ENCODE measurements around the gene NPHS1.

NPHS1 gene

DNA sequence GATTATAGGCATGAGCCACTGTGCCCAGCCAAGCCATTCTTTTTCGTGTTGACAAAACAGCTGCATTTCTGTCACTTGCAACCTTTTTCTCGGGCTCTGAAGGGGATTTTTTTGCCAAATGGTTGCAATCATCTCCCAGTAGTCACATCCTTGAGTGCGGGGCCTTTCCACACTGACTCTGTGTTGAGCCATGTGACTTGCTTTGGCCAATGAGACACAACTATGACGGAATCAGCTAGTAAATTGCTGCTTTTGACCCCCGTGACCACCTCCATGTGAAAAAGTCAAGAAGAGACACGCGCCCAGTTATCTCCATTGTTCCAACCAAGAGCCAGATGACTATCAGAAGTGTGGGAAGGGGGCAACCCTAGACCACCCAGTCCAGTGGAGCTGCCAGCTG, 18.3 kb downstream of the NPHS1 start:
- no peak for TF ChIP-seq ZFX (IDR thresholded peaks at IDR 0.05)
- TF ChIP-seq, protein P1, sequence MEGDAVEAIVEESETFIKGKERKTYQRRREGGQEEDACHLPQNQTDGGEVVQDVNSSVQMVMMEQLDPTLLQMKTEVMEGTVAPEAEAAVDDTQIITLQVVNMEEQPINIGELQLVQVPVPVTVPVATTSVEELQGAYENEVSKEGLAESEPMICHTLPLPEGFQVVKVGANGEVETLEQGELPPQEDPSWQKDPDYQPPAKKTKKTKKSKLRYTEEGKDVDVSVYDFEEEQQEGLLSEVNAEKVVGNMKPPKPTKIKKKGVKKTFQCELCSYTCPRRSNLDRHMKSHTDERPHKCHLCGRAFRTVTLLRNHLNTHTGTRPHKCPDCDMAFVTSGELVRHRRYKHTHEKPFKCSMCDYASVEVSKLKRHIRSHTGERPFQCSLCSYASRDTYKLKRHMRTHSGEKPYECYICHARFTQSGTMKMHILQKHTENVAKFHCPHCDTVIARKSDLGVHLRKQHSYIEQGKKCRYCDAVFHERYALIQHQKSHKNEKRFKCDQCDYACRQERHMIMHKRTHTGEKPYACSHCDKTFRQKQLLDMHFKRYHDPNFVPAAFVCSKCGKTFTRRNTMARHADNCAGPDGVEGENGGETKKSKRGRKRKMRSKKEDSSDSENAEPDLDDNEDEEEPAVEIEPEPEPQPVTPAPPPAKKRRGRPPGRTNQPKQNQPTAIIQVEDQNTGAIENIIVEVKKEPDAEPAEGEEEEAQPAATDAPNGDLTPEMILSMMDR (conservative IDR thresholded peaks at IDR 0.05) = no peak
- H3K27ac ChIP-seq = no peak overlapping the region

DNA sequence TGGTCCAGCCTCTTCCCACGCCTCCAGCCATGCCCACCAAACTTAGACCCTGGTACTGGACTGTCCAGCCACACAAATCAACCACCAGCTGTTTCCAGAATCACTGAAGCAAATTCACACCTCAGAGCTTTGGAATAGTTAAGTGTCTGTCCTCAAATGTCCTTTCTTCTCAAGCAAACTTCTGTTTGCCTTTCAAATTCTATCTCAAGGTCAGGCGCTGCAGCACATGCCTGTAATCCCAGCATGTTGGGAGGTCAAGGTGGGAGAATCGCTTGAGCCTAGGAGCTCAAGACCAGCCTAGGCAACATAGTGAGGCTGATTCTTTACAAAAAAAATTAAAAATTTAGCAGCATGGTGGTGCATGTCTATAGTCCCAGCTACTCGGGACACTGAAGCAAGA, 20.2 kb downstream of the NPHS1 start:
- TF ChIP-seq, protein P1 (conservative IDR thresholded peaks at IDR 0.05) = no peak
- TF ChIP-seq ZFX (IDR thresholded peaks at IDR 0.05) = no peak
- no peak overlapping the region for H3K27ac ChIP-seq

- TF ChIP-seq, protein P1 (conservative IDR thresholded peaks at IDR 0.05) = no peak
- TF ChIP-seq ZFX (IDR thresholded peaks at IDR 0.05) = no peak
- H3K27ac ChIP-seq = no peak overlapping the region
Observed at GRCh38 chr19:35830986-35831385, 21.3 kb downstream of the NPHS1 start.

GRCh38 chr19:35828692-35829301, 23.5 kb downstream of the NPHS1 start:
- no peak for TF ChIP-seq ZFX (IDR thresholded peaks at IDR 0.05)
- TF ChIP-seq, protein P1 (conservative IDR thresholded peaks at IDR 0.05) = no peak
- no peak overlapping the region for H3K27ac ChIP-seq

DNA sequence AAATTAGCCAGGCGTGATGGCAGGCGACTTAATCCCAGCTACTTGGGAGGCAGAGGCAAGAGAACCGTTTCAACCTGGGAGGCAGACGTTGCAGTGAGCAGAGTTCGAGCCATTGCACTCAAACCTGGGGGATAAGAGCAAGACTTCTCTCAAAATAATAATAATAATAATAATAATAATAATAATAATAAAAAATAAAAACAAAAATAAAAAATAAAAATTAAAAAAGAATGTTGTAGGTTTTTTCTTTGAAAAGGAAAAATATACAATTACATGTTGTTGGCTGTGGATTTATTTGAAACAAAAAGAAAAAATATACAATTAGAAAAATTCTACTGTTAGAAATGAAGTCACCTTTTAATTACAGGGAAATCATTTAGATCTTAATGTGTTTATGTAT, 28.2 kb downstream of the NPHS1 start:
- no peak for TF ChIP-seq ZFX (IDR thresholded peaks at IDR 0.05)
- TF ChIP-seq, protein P1 (conservative IDR thresholded peaks at IDR 0.05) = no peak
- no peak overlapping the region for H3K27ac ChIP-seq

DNA sequence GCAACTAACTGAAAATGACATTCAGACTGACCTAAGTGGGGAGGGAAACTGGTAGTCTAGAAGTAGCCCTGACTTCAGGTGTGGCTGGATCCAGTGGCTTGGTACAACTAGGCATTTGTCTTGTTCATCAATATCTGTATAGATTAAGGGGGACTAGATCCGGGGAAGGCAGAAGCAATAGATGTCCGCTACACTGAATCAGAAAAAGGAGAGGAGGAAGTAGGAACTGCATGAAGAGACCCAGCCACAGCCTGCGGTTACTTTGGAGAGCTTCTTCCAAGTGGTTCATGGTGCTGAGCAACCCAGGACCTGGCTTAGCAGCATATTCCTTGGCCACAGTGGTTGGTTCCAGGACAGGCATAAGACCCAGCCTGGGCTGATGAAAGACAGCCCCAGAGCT, 29.7 kb downstream of the NPHS1 start:
- TF ChIP-seq, protein P1 (conservative IDR thresholded peaks at IDR 0.05) = no peak
- no peak for TF ChIP-seq ZFX (IDR thresholded peaks at IDR 0.05)
- H3K27ac ChIP-seq = no peak overlapping the region

- no peak overlapping the region for H3K27ac ChIP-seq
- no peak for TF ChIP-seq ZFX (IDR thresholded peaks at IDR 0.05)
- TF ChIP-seq, protein P1 (conservative IDR thresholded peaks at IDR 0.05) = no peak
Observed at GRCh38 chr19:35818445-35818844, 33.9 kb downstream of the NPHS1 start.

All from C4-2B (cell line).